CD4-positive, alpha-beta T cell treated with Interferon gamma for 1 hour (primary cell): Measurements from ENCODE around the gene POLR2L.

Experiments
- DNase-seq: peaks from one replicate; pipeline ENCODE4 v3.0.0-alpha.2; 2020

The POLR2L gene

GRCh38 chr11:792535-792821, 49.9 kb downstream of the POLR2L start:
- DNase-seq, result no peak

DNA sequence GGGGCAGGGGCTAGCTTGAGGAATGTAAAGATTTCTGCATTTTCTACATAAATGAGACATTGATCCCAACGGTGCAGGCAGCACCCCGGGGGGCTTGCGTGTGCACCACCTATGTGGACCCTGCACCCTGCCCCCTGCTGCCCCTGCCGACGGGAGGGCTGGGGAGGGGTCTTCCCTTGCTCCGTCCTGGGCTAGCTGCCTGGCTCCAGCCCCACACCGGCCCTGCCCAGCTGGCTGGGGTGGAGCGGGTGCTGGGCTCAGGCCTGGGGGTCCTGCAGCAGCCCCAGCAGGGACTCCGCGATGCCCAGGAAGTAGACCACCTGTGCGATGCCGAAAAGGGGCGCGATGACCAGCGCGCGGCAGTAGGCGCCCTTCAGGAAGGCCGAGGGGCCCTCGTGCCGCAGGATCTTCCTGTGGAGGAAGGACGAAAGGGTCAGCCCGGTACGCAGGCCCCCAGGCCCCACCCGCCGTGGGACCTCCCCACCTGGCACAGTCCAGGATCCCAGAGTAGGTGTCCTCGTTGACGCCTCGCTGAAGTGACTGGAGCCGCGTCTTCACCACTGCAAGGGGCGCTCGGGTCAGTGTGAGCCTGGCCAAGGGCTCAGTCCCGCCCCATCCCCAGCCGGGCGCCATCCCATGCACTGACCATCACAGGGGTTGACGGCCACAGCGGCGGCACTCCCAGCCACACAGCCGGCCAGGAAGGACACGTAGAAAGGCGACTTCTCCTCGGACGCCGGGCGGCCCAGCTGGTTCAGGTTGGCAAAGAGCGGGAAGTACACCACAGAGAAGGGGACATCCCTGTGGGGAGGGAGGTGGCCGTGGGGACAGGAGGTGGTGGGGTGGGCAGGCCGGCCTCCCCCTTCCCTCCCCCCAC, 50.4 kb downstream of the POLR2L start:
- DNase-seq, result no peak

- DNase-seq, result no peak
Measured at GRCh38 chr11:790721-791564, 51.4 kb downstream of the POLR2L start.

- DNase-seq, result no peak
Measured at GRCh38 chr11:789943-790342, 52.4 kb downstream of the POLR2L start, which contains the start of gene CEND1. Gene CEND1 (minus strand): TSS chr11:790090. CDS start chr11:788576, 1,514 bp downstream.
